CD4-positive, alpha-beta T cell (primary cell): Measurements from ENCODE around the gene ANTXR1. TPM values are rescaled to one million over a fixed set of nuclear protein-coding genes. Genes with fewer than 3 reads are reported as not detected.

Experiments used
- ATAC-seq: fragments of 200-7000 bp; cut with Tn5 transposase; one replicate; pipeline ENCODE4 v1.10.0; 2022; ENCODE audit warnings: mild to moderate bottlenecking; ENCODE audit not compliant: poor library complexity
- CTCF ChIA-PET: fragments of 350-600 bp; sonication (Branson Sonifier 250); formaldehyde crosslinking; loops from one replicate; lab custom pipeline; 2021; ENCODE audit warnings: antibody characterized with exemption, inconsistent platforms; lab: Charles Lee
- POLR2A ChIA-PET: fragments of 350-600 bp; sonication (Branson Sonifier 250); formaldehyde crosslinking; loops from one replicate; lab custom pipeline; 2021; ENCODE audit warnings: antibody characterized with exemption, inconsistent platforms; lab: Charles Lee
- DNase-seq, 14 experiments: peaks; one replicate each; pipeline ENCODE4 v3.0.0-alpha.2; 2013 to 2020; ENCODE audit warnings: mixed read lengths in 2 of 14
- H3K27ac ChIP-seq, 2 donors: one replicate each; pipeline versions ENCODE4 v1.5.1 to v1.7.0; 2013; ENCODE audit warnings: low read length in 2 of 2, low read depth in 1 of 2, mild to moderate bottlenecking in 1 of 2
- H3K27me3 ChIP-seq, 2 experiments: 1 replicate in 1 of 2; 2 replicates in 1 of 2; pipeline versions ENCODE4 v1.6.1 to v1.7.0; 2013; ENCODE audit warnings: low read length in 2 of 2, control low read depth in 1 of 2, mild to moderate bottlenecking in 1 of 2, moderate library complexity in 1 of 2; ENCODE audit not compliant: insufficient read depth in 2 of 2, control insufficient read depth in 1 of 2
- H3K36me3 ChIP-seq: one replicate; pipeline ENCODE4 v1.6.1; 2013; ENCODE audit warnings: low read length, control low read depth; ENCODE audit not compliant: insufficient read depth
- H3K4me1 ChIP-seq: one replicate; pipeline ENCODE4 v1.6.1; 2013; ENCODE audit warnings: low read length, control low read depth; ENCODE audit not compliant: insufficient read depth
- H3K4me3 ChIP-seq: one replicate; pipeline ENCODE4 v1.5.1; 2013; ENCODE audit warnings: mild to moderate bottlenecking, low read length, moderate library complexity
- H3K9me3 ChIP-seq, 2 experiments: 1 replicate in 1 of 2; 2 replicates in 1 of 2; pipeline versions ENCODE4 v1.6.1 to v1.7.0; 2013; ENCODE audit warnings: low read length in 2 of 2, mild to moderate bottlenecking in 2 of 2, control low read depth in 1 of 2, moderate library complexity in 1 of 2; ENCODE audit not compliant: control insufficient read depth in 1 of 2, insufficient read depth in 1 of 2
- H3K27ac Mint-ChIP-seq: one replicate; pipeline ENCODE4 v1.8.0; 2020; ENCODE audit warnings: mixed read lengths
- H3K27me3 Mint-ChIP-seq: one replicate; pipeline ENCODE4 v1.8.0; 2021; ENCODE audit warnings: mixed read lengths
- H3K36me3 Mint-ChIP-seq: one replicate; pipeline ENCODE4 v1.8.0; 2021; ENCODE audit warnings: low read depth, mixed read lengths
- H3K4me1 Mint-ChIP-seq: one replicate; pipeline ENCODE4 v1.8.0; 2021; ENCODE audit warnings: low read depth, mixed read lengths
- H3K4me3 Mint-ChIP-seq: one replicate; pipeline ENCODE4 v1.8.0; 2020; ENCODE audit warnings: mild to moderate bottlenecking, mixed read lengths
- H3K9me3 Mint-ChIP-seq: one replicate; pipeline ENCODE4 v1.8.0; 2020; ENCODE audit warnings: mixed read lengths
- CTCF ChIP-seq: fragments of 200-600 bp; IDR thresholded peaks from one replicate; pipeline ENCODE4 v1.8.0; 2022; ENCODE audit warnings: antibody characterized with exemption, mild to moderate bottlenecking
- intact Hi-C, 2 experiments: fragments of 100-400 bp; cut with DNase I in 1 of 2; cut with micrococcal nuclease in 1 of 2; formaldehyde crosslinking; loops; one replicate each; pipeline versions ENCODE4 v1.15.1 to v1.9.0; 2023 to 2025; cut with DNase I, micrococcal nuclease
- total RNA-seq, 174 experiments: library from RNA in 2 of 174; stranded (reverse) in 2 of 174; gene quantifications; one replicate each; pipeline ENCODE4 v1.2.3 and lab custom pipeline; 2021 to 2026

Gene ANTXR1
- total RNA-seq, 2 experiments from 2014 or later = not detected

GRCh38 chr2:69075486-69075885 lies 62.5 kb downstream of the ANTXR1 start:
- ATAC-seq = no peak
- DNase-seq = no peak
- Histone ChIP-seq H3K4me3 (no peak overlapping the region), H3K36me3 (no peaks in the 10 kb centered on the region), H3K4me1 (no peaks in the 10 kb centered on the region), H3K27ac (no peak overlapping the region), H3K27me3 (peaks cover 0 to 2% of the 10 kb centered on the region in 2 experiments), H3K9me3 (no peaks in the 10 kb centered on the region)
- no peak overlapping the region for H3K27ac Mint-ChIP-seq
- ChIA-PET CTCF (no interaction called here), POLR2A (no interaction called here)
- no peaks in the 10 kb centered on the region for H3K9me3 Mint-ChIP-seq
- intact Hi-C loops = no loop called here
- no peaks in the 10 kb centered on the region for H3K4me1 Mint-ChIP-seq
- TF ChIP-seq CTCF = no peak
- no peak overlapping the region for H3K4me3 Mint-ChIP-seq
- peaks cover 18% of the 10 kb centered on the region for H3K27me3 Mint-ChIP-seq
- no peaks in the 10 kb centered on the region for H3K36me3 Mint-ChIP-seq

- Mint-ChIP-seq H3K27ac (no peak overlapping the region), H3K9me3 (no peaks in the 10 kb centered on the region), H3K4me1 (no peaks in the 10 kb centered on the region), H3K36me3 (no peaks in the 10 kb centered on the region), H3K4me3 (no peak overlapping the region), H3K27me3 (peaks cover 18% of the 10 kb centered on the region)
- Histone ChIP-seq H3K9me3 (no peaks in the 10 kb centered on the region), H3K27me3 (peaks cover 0 to 2% of the 10 kb centered on the region in 2 experiments), H3K4me3 (no peak overlapping the region), H3K4me1 (no peaks in the 10 kb centered on the region), H3K36me3 (no peaks in the 10 kb centered on the region), H3K27ac (no peak overlapping the region)
- no peak for DNase-seq
- no peak for TF ChIP-seq CTCF
- intact Hi-C loops = no loop called here
- ATAC-seq = no peak
- ChIA-PET CTCF (no interaction called here), POLR2A (no interaction called here)
These were observed 63.6 kb downstream of the ANTXR1 start for GRCh38 chr2:69076601-69077000.

GRCh38 chr2:69077252-69077950 lies 64.4 kb downstream of the ANTXR1 start:
- Histone ChIP-seq H3K4me1 (no peaks in the 10 kb centered on the region), H3K4me3 (no peak overlapping the region), H3K27me3 (peaks cover 0 to 2% of the 10 kb centered on the region in 2 experiments), H3K27ac (no peak overlapping the region), H3K9me3 (no peaks in the 10 kb centered on the region), H3K36me3 (no peaks in the 10 kb centered on the region)
- no peak for TF ChIP-seq CTCF
- Mint-ChIP-seq H3K4me1 (no peaks in the 10 kb centered on the region), H3K9me3 (no peaks in the 10 kb centered on the region), H3K27ac (no peak overlapping the region), H3K36me3 (no peaks in the 10 kb centered on the region), H3K27me3 (peaks cover 18% of the 10 kb centered on the region), H3K4me3 (no peak overlapping the region)
- intact Hi-C loops = no loop called here
- ATAC-seq = no peak
- DNase-seq = no peak
- ChIA-PET POLR2A (no interaction called here), CTCF (no interaction called here)
